PC-3 (cell line): ENCODE results near the gene PLXND1.

ENCODE experiments used
- CTCF ChIP-seq: fragments of 300-600 bp; sonication (generic); conservative IDR thresholded peaks from 2 replicates; pipeline ENCODE4 v1.5.1; 2017; ENCODE audit warnings: antibody characterized with exemption, low read depth, mild to moderate bottlenecking, low read length
- EZH2 ChIP-seq: fragments of 300-600 bp; sonication (generic); IDR thresholded peaks from one replicate; pipeline ENCODE4 v1.6.1; 2017; ENCODE audit warnings: antibody characterized with exemption, mild to moderate bottlenecking, low read length; ENCODE audit not compliant: unreplicated experiment
- EZH2phosphoT487 ChIP-seq: fragments of 300-600 bp; sonication (generic); IDR thresholded peaks from 2 replicates; pipeline ENCODE4 v1.6.1; 2018; ENCODE audit warnings: mild to moderate bottlenecking, antibody characterized with exemption, low read length, borderline replicate concordance

GRCh38 chr3:129555153-129555550 lies 51.3 kb downstream of the PLXND1 start:
- TF ChIP-seq EZH2, result no peak
- TF ChIP-seq CTCF, result no peak
- no peak for TF ChIP-seq EZH2phosphoT487
